IMR-90 (cell line): ENCODE measurements around the gene SARS2. TPM values are rescaled to one million over a fixed set of nuclear protein-coding genes. Genes with fewer than 3 reads are reported as not detected.

Experiments
- ATAC-seq: fragments of 200-7000 bp; cut with Tn5 transposase; 2 replicates; pipeline ENCODE4 v1.9.1; 2020; ENCODE audit warnings: low read depth, mild to moderate bottlenecking, moderate library complexity
- BruUV-seq: library from RNA; stranded (reverse); fragments of 400-500 nt; replicated peaks from 2 replicates; lab custom pipeline; 2021; lab: Mats Ljungman, UMichigan
- CTCF ChIA-PET: fragments of 300-600 bp; formaldehyde crosslinking; extraction: SDS; loops from one replicate; lab custom pipeline; 2021; ENCODE audit warnings: antibody characterized with exemption; lab: Yijun Ruan, JAX
- POLR2A ChIA-PET: fragments of 300-600 bp; sonication (Branson Sonifier 250); formaldehyde crosslinking; loops from one replicate; lab custom pipeline; 2022; ENCODE audit warnings: antibody characterized with exemption; ENCODE audit not compliant: unreplicated experiment; lab: Charles Lee
- DNase-seq: peaks from one replicate; pipeline ENCODE4 v3.0.0; 2013
- H2AFZ ChIP-seq: replicated peaks from 2 replicates; pipeline ENCODE3; 2013; ENCODE audit warnings: low read length, mild to moderate bottlenecking; ENCODE audit not compliant: poor library complexity
- H2AK5ac ChIP-seq: 2 replicates; pipeline ENCODE4 v1.6.1; 2013; ENCODE audit warnings: low read depth, low read length, inconsistent platforms
- H2AK9ac ChIP-seq: replicated peaks from 2 replicates; pipeline ENCODE3; 2013; ENCODE audit warnings: mild to moderate bottlenecking, low read depth, low read length, moderate library complexity; ENCODE audit not compliant: poor library complexity
- H2BK120ac ChIP-seq: 2 replicates; pipeline ENCODE4 v1.6.1; 2013; ENCODE audit warnings: low read depth, low read length, inconsistent platforms
- H2BK15ac ChIP-seq: 3 replicates; pipeline ENCODE4 v1.6.1; 2013; ENCODE audit warnings: low read depth, low read length, inconsistent platforms
- H2BK20ac ChIP-seq: 2 replicates; pipeline ENCODE4 v1.6.1; 2013; ENCODE audit warnings: low read depth, mild to moderate bottlenecking, inconsistent platforms, low read length, moderate library complexity
- H2BK5ac ChIP-seq: 2 replicates; pipeline ENCODE4 v1.6.1; 2013; ENCODE audit warnings: mild to moderate bottlenecking, low read depth, low read length, inconsistent platforms; ENCODE audit not compliant: poor library complexity, severe bottlenecking
- H3K14ac ChIP-seq: replicated peaks from 2 replicates; pipeline ENCODE4 v1.6.1; 2013; ENCODE audit warnings: low read depth, low read length, inconsistent platforms
- H3K18ac ChIP-seq: 2 replicates; pipeline ENCODE4 v1.6.1; 2013; ENCODE audit warnings: low read depth, low read length, control low read depth
- H3K23ac ChIP-seq: 2 replicates; pipeline ENCODE4 v1.6.1; 2013; ENCODE audit warnings: low read depth, low read length, inconsistent platforms
- H3K27ac ChIP-seq: 2 replicates; pipeline ENCODE4 v1.5.1; 2013; ENCODE audit warnings: mild to moderate bottlenecking, control low read depth, low read length; ENCODE audit not compliant: insufficient read depth
- H3K27me3 ChIP-seq: 2 replicates; pipeline ENCODE4 v1.6.1; 2013; ENCODE audit warnings: low read length; ENCODE audit not compliant: control insufficient read depth, insufficient read depth
- H3K36me3 ChIP-seq: 2 replicates; pipeline ENCODE4 v1.6.1; 2013; ENCODE audit warnings: low read length, mixed read lengths; ENCODE audit not compliant: control insufficient read depth, insufficient read depth
- H3K4ac ChIP-seq: 2 replicates; pipeline ENCODE4 v1.6.1; 2013; ENCODE audit warnings: low read depth, low read length, inconsistent platforms
- H3K4me1 ChIP-seq: 2 replicates; pipeline ENCODE4 v1.6.1; 2013; ENCODE audit warnings: low read length, mixed read lengths; ENCODE audit not compliant: control insufficient read depth, insufficient read depth
- H3K4me2 ChIP-seq: 2 replicates; pipeline ENCODE4 v1.6.1; 2013; ENCODE audit warnings: low read depth, mild to moderate bottlenecking, control low read depth, low read length, moderate library complexity
- H3K4me3 ChIP-seq: 2 replicates; pipeline ENCODE4 v1.5.1; 2013; ENCODE audit warnings: low read depth, mild to moderate bottlenecking, control low read depth, low read length, moderate library complexity; ENCODE audit not compliant: insufficient read depth
- H3K56ac ChIP-seq: 2 replicates; pipeline ENCODE4 v1.6.1; 2013; ENCODE audit warnings: low read length, inconsistent platforms; ENCODE audit not compliant: insufficient read depth; ENCODE audit errors: extremely low read depth
- H3K79me1 ChIP-seq, 2 experiments: 2 replicates each; pipeline ENCODE4 v1.6.1; 2013; ENCODE audit warnings: low read length in 2 of 2, inconsistent platforms in 1 of 2, low read depth in 1 of 2
- H3K9ac ChIP-seq: 2 replicates; pipeline ENCODE4 v1.6.1; 2013; ENCODE audit warnings: low read depth, low read length, control low read depth
- H3K9me1 ChIP-seq: 2 replicates; pipeline ENCODE4 v1.6.1; 2013; ENCODE audit warnings: low read length, inconsistent platforms; ENCODE audit not compliant: insufficient read depth
- H3K9me3 ChIP-seq: 2 replicates; pipeline ENCODE4 v1.6.1; 2013; ENCODE audit warnings: low read length; ENCODE audit not compliant: control insufficient read depth, insufficient read depth
- H4K20me1 ChIP-seq: 2 replicates; pipeline ENCODE4 v1.6.1; 2013; ENCODE audit warnings: low read length, inconsistent platforms; ENCODE audit not compliant: insufficient read depth
- H4K5ac ChIP-seq: 2 replicates; pipeline ENCODE4 v1.6.1; 2013; ENCODE audit warnings: mild to moderate bottlenecking, low read depth, low read length, control low read depth
- H4K8ac ChIP-seq, 2 experiments: 2 replicates each; pipeline ENCODE4 v1.6.1; 2013; ENCODE audit warnings: low read depth in 2 of 2, low read length in 2 of 2, control low read depth in 1 of 2, inconsistent platforms in 1 of 2
- H4K91ac ChIP-seq: 2 replicates; pipeline ENCODE4 v1.6.1; 2013; ENCODE audit warnings: low read depth, low read length, inconsistent platforms; ENCODE audit not compliant: insufficient read depth
- BHLHE40 ChIP-seq: fragments of 150-350 bp; IDR thresholded peaks from 2 replicates; pipeline ENCODE4 v1.6.1; 2016; ENCODE audit warnings: mild to moderate bottlenecking, low read depth, low read length
- CEBPB ChIP-seq: IDR thresholded peaks from 2 replicates; pipeline ENCODE4 v1.6.1; 2012; ENCODE audit warnings: low read depth, low read length, improper control_type of control experiment
- CHD1 ChIP-seq: IDR thresholded peaks from 2 replicates; pipeline ENCODE4 v1.6.1; 2012; ENCODE audit warnings: low read depth, low read length, improper control_type of control experiment
- CTCF ChIP-seq: conservative IDR thresholded peaks from 2 replicates; pipeline ENCODE4 v1.5.1; 2012; ENCODE audit warnings: mild to moderate bottlenecking, low read depth, low read length, improper control_type of control experiment
- ELK1 ChIP-seq: fragments of 150-350 bp; IDR thresholded peaks from 2 replicates; pipeline ENCODE4 v1.6.1; 2016; ENCODE audit warnings: low read depth, mild to moderate bottlenecking, low read length, moderate library complexity, borderline replicate concordance
- FOS ChIP-seq: fragments of 150-350 bp; IDR thresholded peaks from 2 replicates; pipeline ENCODE4 v1.6.1; 2016; ENCODE audit warnings: low read depth, low read length
- MAZ ChIP-seq: IDR thresholded peaks from 2 replicates; pipeline ENCODE4 v1.6.1; 2012; ENCODE audit warnings: low read depth, mild to moderate bottlenecking, low read length, improper control_type of control experiment, moderate library complexity, borderline replicate concordance
- MXI1 ChIP-seq: IDR thresholded peaks from 2 replicates; pipeline ENCODE4 v1.6.1; 2012; ENCODE audit warnings: low read depth, mild to moderate bottlenecking, low read length, moderate library complexity, borderline replicate concordance
- NFE2L2 ChIP-seq: fragments of 150-350 bp; IDR thresholded peaks from 2 replicates; pipeline ENCODE4 v1.6.1; 2016; ENCODE audit warnings: low read depth, mild to moderate bottlenecking, low read length
- POLR2A ChIP-seq: IDR thresholded peaks from 2 replicates; pipeline ENCODE4 v1.6.1; 2012; ENCODE audit warnings: mild to moderate bottlenecking, low read depth, low read length
- RAD21 ChIP-seq: IDR thresholded peaks from 2 replicates; pipeline ENCODE4 v1.6.1; 2012; ENCODE audit warnings: low read length, improper control_type of control experiment
- RCOR1 ChIP-seq: IDR thresholded peaks from 2 replicates; pipeline ENCODE4 v1.6.1; 2012; ENCODE audit warnings: mild to moderate bottlenecking, low read length, improper control_type of control experiment; ENCODE audit not compliant: insufficient replicate concordance
- RFX5 ChIP-seq: IDR thresholded peaks from 2 replicates; pipeline ENCODE4 v1.8.0; 2012; ENCODE audit warnings: low read depth, mild to moderate bottlenecking, low read length, moderate library complexity
- SMC3 ChIP-seq: fragments of 150-350 bp; IDR thresholded peaks from 2 replicates; pipeline ENCODE4 v1.6.1; 2016; ENCODE audit warnings: low read depth, mild to moderate bottlenecking, antibody characterized with exemption, low read length, moderate library complexity
- USF2 ChIP-seq: fragments of 150-350 bp; IDR thresholded peaks from 2 replicates; pipeline ENCODE4 v1.6.1; 2017; ENCODE audit warnings: mild to moderate bottlenecking, antibody characterized with exemption, low read length, low read depth
- WGBS, 2 experiments: methylation state at CpG; one replicate each; pipeline versions ENCODE4 v1.1.5 to v1.1.7; 2013; ENCODE audit warnings: missing lambda C conversion rate in 2 of 2; ENCODE audit not compliant: insufficient read length in 1 of 2; ENCODE audit errors: extremely low coverage in 2 of 2; 5-methylcytosine and 5-hydroxymethylcytosine counted together
- dilution Hi-C: fragments of 300-500 bp; cut with HindIII; formaldehyde crosslinking; loops from one replicate; pipeline ENCODE4 v1.14.3; 2018; ENCODE audit warnings: low sequenced_read_pairs; ENCODE audit not compliant: unreplicated experiment
- in situ Hi-C: fragments of 300-500 bp; cut with MboI; formaldehyde crosslinking; loops from 3 replicates; pipeline ENCODE4 v1.14.3; 2019; ENCODE audit warnings: low sequenced_read_pairs, inconsistent platforms, mixed read lengths
- intact Hi-C: fragments of 100-400 bp; cut with micrococcal nuclease; formaldehyde crosslinking; loops from 2 replicates; pipeline ENCODE4 v1.10.0; 2022
- polyA plus RNA-seq, 3 experiments: library from polyadenylated mRNA; depleted of rRNA; stranded (reverse); fragments of >200 nt; gene quantifications; 2 replicates each; pipeline ENCODE4 v1.2.3, GENCODE V29; 2012; ENCODE audit warnings: low replicate concordance in 1 of 3
- total RNA-seq: library from RNA; depleted of rRNA; stranded (reverse); fragments of >200 nt; gene quantifications from 2 replicates; pipeline ENCODE4 v1.2.3, GENCODE V29; 2012

The SARS2 gene
- total and polyA plus RNA-seq, 2 of the 4 experiments (the other 2 are of a cell fraction) = 10.8 to 33.4 TPM

- no peak overlapping the region for H3K4me3 ChIP-seq
- ATAC-seq (no peak), DNase-seq (no peak)
- no peak overlapping the region for H3K23ac ChIP-seq
- no peak overlapping the region for H3K9ac ChIP-seq
- H4K91ac ChIP-seq = no peak overlapping the region
- H4K5ac ChIP-seq = no peak overlapping the region
- ChIA-PET CTCF (interaction anchor here (0.5 to 1.0 kb wide), 2 partner anchors 9 to 16 kb away, joined by 3 to 4 read pairs; no protein-coding TSS in a partner anchor), POLR2A (no interaction called here)
- dilution Hi-C loops (no loop called here), in situ Hi-C loops (loop anchor here (25.0 kb wide), 1 partner anchor 534 kb away; the partner anchor contains the start of gene FAM98C), intact Hi-C loops (no loop called here)
- 100% methylated on average over 1 of the region's 11 CpGs; no CpG with 5 or more reads in 1 of the 2 experiments for WGBS, 2 experiments
- no peaks in the 10 kb centered on the region for H3K9me3 ChIP-seq
- H2BK120ac ChIP-seq = no peak overlapping the region
- no peaks in the 10 kb centered on the region for H3K79me1 ChIP-seq
- H3K36me3 ChIP-seq = peaks cover 17% of the 10 kb centered on the region
- H2BK15ac ChIP-seq = no peak overlapping the region
- H3K27ac ChIP-seq = no peak overlapping the region
- no peaks in the 10 kb centered on the region for H4K20me1 ChIP-seq
- no peak overlapping the region for H2AFZ ChIP-seq
- no peak overlapping the region for H2BK20ac ChIP-seq
- no peak overlapping the region for H2AK5ac ChIP-seq
- H3K4me2 ChIP-seq = no peak overlapping the region
- 0 out of 2 replicates have a peak, but pooled peaks cover 7% of the 10 kb centered on the region for H3K9me1 ChIP-seq
- BruUV-seq = no TSS peak
- no peak overlapping the region for H2AK9ac ChIP-seq
- H3K4me1 ChIP-seq = peaks cover 2% of the 10 kb centered on the region; the same call in 1 of the 2 replicates
- H3K18ac ChIP-seq = no peak overlapping the region
- H2BK5ac ChIP-seq = no peak overlapping the region
- H3K14ac ChIP-seq = no peak overlapping the region
- H3K56ac ChIP-seq = no peak overlapping the region
- H4K8ac ChIP-seq = no peak overlapping the region
- no peak overlapping the region for H3K4ac ChIP-seq
- H3K27me3 ChIP-seq = no peaks in the 10 kb centered on the region
- no peak for TF ChIP-seq CEBPB
- TF ChIP-seq BHLHE40 = no peak
- no peak for TF ChIP-seq POLR2A
- no peak for TF ChIP-seq RCOR1
- TF ChIP-seq RFX5 = no peak
- TF ChIP-seq RAD21 = no peak
- TF ChIP-seq FOS = no peak
- no peak for TF ChIP-seq CTCF
- TF ChIP-seq MAZ = no peak
- no peak for TF ChIP-seq SMC3
- TF ChIP-seq NFE2L2 = no peak
- TF ChIP-seq ELK1 = no peak
- TF ChIP-seq USF2 = no peak
- no peak for TF ChIP-seq CHD1
- no peak for TF ChIP-seq MXI1
Measured at GRCh38 chr19:38946229-38947010, 15.9 kb upstream of the SARS2 start.
